ENCODE data around the gene TMPRSS4. TPM values are rescaled to one million over a fixed set of nuclear protein-coding genes. Genes with fewer than 3 reads are reported as not detected.
"Not testable (repeated sequence)": the region's sequence is repeated elsewhere in the genome, so short reads cannot be mapped to it uniquely, and the experiment has no call there.

The TMPRSS4 gene
- total RNA-seq, 2 experiments from 2014 or later: not detected

DNA sequence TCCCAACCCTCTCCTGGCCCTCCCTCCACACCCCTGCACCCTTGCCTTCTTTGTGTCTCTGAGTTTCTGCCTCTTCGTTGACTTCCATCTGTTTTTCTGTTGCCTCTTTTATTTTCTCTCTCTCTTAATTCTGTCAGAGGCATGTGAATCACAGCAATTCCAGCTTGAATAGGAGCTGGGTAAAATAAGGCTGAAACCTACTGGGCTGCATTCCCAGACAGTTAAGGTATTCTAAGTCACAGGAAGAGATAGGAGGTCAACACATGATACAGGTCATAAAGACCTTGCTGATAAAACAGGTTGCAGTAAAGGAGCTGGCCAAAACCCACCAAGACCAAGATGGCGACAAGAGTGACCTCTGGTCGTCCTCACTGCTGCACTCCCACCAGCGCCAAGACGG is 14.2 kb upstream of the TMPRSS4 start:
- H3K36me3 Mint-ChIP-seq, H3K27me3 Mint-ChIP-seq, H3K27ac Mint-ChIP-seq, DNase-seq, H3K4me1 Mint-ChIP-seq, H3K4me3 Mint-ChIP-seq, H3K9me3 Mint-ChIP-seq: not testable (repeated sequence)

- no peaks in the 10 kb centered on the region for H3K27me3 Mint-ChIP-seq
- H3K27ac Mint-ChIP-seq: no peak overlapping the region
- no peaks in the 10 kb centered on the region for H3K36me3 Mint-ChIP-seq
- H3K4me1 Mint-ChIP-seq: no peaks in the 10 kb centered on the region
- no peak overlapping the region for H3K4me3 Mint-ChIP-seq
- H3K9me3 Mint-ChIP-seq: no peaks in the 10 kb centered on the region
- no peak for DNase-seq
Observed at GRCh38 chr11:118064956-118065355, 11.9 kb upstream of the TMPRSS4 start.

- Mint-ChIP-seq H3K27ac (no peak overlapping the region), H3K4me3 (no peak overlapping the region), H3K36me3 (no peaks in the 10 kb centered on the region), H3K27me3 (no peaks in the 10 kb centered on the region), H3K9me3 (no peaks in the 10 kb centered on the region), H3K4me1 (no peaks in the 10 kb centered on the region)
- no peak for DNase-seq
Observed at GRCh38 chr11:118065384-118065783, 11.5 kb upstream of the TMPRSS4 start.

DNA sequence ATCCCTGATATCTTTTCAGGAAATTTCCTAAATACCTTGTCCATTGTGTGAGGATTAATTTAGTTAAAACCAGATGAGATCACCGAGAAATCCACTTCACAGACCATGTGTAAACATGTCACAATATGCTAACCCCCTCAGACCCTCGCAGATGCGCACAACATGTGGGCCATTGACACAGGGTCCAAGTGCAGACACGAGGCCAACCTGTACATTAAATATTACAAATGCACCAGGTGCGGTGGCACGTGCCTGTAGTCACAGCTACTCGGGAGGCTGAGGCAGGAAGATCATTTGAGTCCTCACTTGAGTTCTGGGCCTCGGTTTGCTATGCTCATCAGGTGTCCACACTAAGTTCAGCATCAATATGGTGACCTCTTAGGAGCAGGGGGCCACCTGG is 9.9 kb upstream of the TMPRSS4 start:
- no peaks in the 10 kb centered on the region for H3K9me3 Mint-ChIP-seq
- H3K27me3 Mint-ChIP-seq: no peaks in the 10 kb centered on the region
- no peaks in the 10 kb centered on the region for H3K36me3 Mint-ChIP-seq
- no peak for DNase-seq
- H3K27ac Mint-ChIP-seq: no peak overlapping the region
- peaks cover 3% of the 10 kb centered on the region for H3K4me1 Mint-ChIP-seq
- no peak overlapping the region for H3K4me3 Mint-ChIP-seq

- Mint-ChIP-seq H3K4me1 (peaks cover 3% of the 10 kb centered on the region), H3K27ac (no peak overlapping the region), H3K9me3 (no peaks in the 10 kb centered on the region), H3K27me3 (no peaks in the 10 kb centered on the region), H3K4me3 (no peak overlapping the region), H3K36me3 (no peaks in the 10 kb centered on the region)
- DNase-seq: no peak
Observed at GRCh38 chr11:118068206-118068944, 8.5 kb upstream of the TMPRSS4 start.

DNA sequence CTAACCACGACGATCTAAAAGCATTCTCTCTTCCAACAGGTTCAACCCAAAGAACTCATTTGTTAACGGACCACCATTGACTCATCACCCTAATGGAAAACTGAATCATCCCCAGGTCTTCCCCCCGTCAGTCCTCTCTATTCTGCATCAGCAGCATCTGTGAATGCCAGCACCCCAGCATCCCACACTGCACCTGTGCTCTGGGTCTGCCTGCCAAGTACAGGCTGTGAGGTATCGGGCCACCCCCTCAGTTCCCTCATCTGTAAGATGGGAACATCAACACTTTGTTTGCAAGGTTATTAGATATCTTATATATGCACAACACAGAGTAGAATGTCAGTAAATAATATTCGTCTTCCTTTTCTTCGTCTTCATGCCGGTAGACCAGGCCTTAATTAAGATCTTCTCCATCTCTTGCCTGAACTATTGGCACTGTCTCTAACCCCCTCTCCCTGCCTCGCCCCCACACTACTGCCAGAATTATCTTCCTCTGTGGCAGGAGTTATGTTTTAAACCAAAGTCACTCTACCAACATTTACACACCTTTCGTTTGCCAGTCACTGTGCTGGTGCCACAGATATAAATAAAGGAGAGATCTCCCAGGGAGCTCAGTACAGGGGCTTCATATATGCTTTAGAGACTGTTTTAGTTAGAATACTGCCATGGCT is 7.8 kb upstream of the TMPRSS4 start:
- Mint-ChIP-seq H3K36me3 (no peaks in the 10 kb centered on the region), H3K4me3 (no peak overlapping the region), H3K9me3 (no peaks in the 10 kb centered on the region), H3K27me3 (no peaks in the 10 kb centered on the region), H3K4me1 (peaks cover 3% of the 10 kb centered on the region), H3K27ac (no peak overlapping the region)
- DNase-seq: no peak

DNA sequence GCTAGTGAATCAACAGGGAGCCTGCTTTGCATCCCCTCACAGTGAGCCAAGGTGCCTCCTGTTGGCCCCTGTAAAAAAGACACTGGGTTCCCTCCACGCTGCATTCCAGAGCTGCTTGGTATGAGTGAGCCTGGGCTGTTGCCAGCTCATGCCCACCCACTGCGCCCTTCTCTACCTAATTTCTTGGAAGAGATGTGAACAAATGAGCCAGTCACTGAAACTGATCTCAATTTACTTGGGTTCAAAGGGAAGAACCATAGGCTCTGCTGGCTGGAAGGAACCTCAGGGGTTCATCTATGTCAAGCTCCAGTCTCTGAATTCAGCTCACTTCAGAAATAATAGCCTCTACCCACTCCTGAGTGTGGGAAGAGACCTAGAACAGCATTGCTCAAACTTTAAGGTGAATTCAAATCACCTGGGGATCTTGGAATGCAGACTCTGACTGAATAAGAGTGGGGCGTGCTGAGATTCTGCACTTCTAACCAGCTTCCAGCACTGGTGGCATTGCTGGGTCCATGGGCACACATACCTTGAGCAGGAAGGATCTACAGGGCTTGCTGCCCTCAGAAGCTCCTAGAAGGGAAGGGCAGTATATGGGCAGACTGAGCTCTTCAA is 5.4 kb upstream of the TMPRSS4 start:
- Mint-ChIP-seq H3K36me3 (no peaks in the 10 kb centered on the region), H3K27ac (no peak overlapping the region), H3K4me3 (no peak overlapping the region), H3K4me1 (peaks cover 3% of the 10 kb centered on the region), H3K9me3 (no peaks in the 10 kb centered on the region), H3K27me3 (no peaks in the 10 kb centered on the region)
- DNase-seq: no peak

- Mint-ChIP-seq H3K9me3 (no peaks in the 10 kb centered on the region), H3K36me3 (no peaks in the 10 kb centered on the region), H3K4me1 (peaks cover 3% of the 10 kb centered on the region), H3K27ac (no peak overlapping the region), H3K4me3 (no peak overlapping the region), H3K27me3 (no peaks in the 10 kb centered on the region)
- DNase-seq: no peak
Observed at GRCh38 chr11:118073554-118073953, 3.3 kb upstream of the TMPRSS4 start.

- H3K9me3 Mint-ChIP-seq: no peaks in the 10 kb centered on the region
- peaks cover 3% of the 10 kb centered on the region for H3K4me1 Mint-ChIP-seq
- no peaks in the 10 kb centered on the region for H3K36me3 Mint-ChIP-seq
- no peak overlapping the region for H3K27ac Mint-ChIP-seq
- no peaks in the 10 kb centered on the region for H3K27me3 Mint-ChIP-seq
- no peak for DNase-seq
- no peak overlapping the region for H3K4me3 Mint-ChIP-seq
Observed at GRCh38 chr11:118074091-118074685, 2.7 kb upstream of the TMPRSS4 start.

DNA sequence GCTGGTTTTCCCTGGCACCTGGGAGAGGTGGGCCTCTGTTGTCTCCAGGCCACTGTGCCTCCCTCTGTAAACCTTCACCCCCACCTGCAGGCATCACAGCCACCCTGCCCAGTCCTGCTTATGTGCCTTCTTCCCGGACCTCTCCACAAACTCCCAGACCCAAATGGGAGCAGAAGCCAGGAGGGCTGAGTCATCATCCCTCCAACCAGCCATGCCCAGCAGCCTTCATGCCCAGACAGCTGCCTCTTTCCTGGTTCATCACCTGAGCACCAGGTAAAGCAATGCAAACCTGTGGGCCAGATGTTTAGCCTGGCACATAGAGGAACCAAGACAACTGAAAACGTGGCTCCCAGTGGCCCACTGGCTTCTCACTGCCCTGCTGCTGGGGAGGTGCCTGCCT is 2.1 kb upstream of the TMPRSS4 start:
- peaks cover 3% of the 10 kb centered on the region for H3K4me1 Mint-ChIP-seq
- H3K27ac Mint-ChIP-seq: no peak overlapping the region
- H3K27me3 Mint-ChIP-seq: no peaks in the 10 kb centered on the region
- no peak for DNase-seq
- no peaks in the 10 kb centered on the region for H3K36me3 Mint-ChIP-seq
- H3K9me3 Mint-ChIP-seq: no peaks in the 10 kb centered on the region
- no peak overlapping the region for H3K4me3 Mint-ChIP-seq

GRCh38 chr11:118078911-118079411 is 2.1 kb downstream of the TMPRSS4 start:
- H3K9me3 Mint-ChIP-seq: no peaks in the 10 kb centered on the region
- H3K4me3 Mint-ChIP-seq: no peak overlapping the region
- no peak overlapping the region for H3K27ac Mint-ChIP-seq
- H3K27me3 Mint-ChIP-seq: no peaks in the 10 kb centered on the region
- no peak for DNase-seq
- no peaks in the 10 kb centered on the region for H3K36me3 Mint-ChIP-seq
- H3K4me1 Mint-ChIP-seq: peaks cover under 1% of the 10 kb centered on the region

GRCh38 chr11:118079491-118079890 is 2.6 kb downstream of the TMPRSS4 start:
- no peaks in the 10 kb centered on the region for H3K36me3 Mint-ChIP-seq

GRCh38 chr11:118080296-118080695 is 3.4 kb downstream of the TMPRSS4 start:
- H3K27me3 Mint-ChIP-seq: no peaks in the 10 kb centered on the region
- no peak overlapping the region for H3K4me3 Mint-ChIP-seq
- H3K27ac Mint-ChIP-seq: no peak overlapping the region
- H3K9me3 Mint-ChIP-seq: no peaks in the 10 kb centered on the region
- H3K4me1 Mint-ChIP-seq: peaks cover 3% of the 10 kb centered on the region
- no peaks in the 10 kb centered on the region for H3K36me3 Mint-ChIP-seq
- DNase-seq: no peak

More at GRCh38 chr11:118079491-118079890, 2.6 kb downstream of the TMPRSS4 start:
- no peaks in the 10 kb centered on the region for H3K27me3 Mint-ChIP-seq
- no peak for DNase-seq
- H3K9me3 Mint-ChIP-seq: no peaks in the 10 kb centered on the region
- no peak overlapping the region for H3K4me3 Mint-ChIP-seq
- H3K4me1 Mint-ChIP-seq: peaks cover 3% of the 10 kb centered on the region
- no peak overlapping the region for H3K27ac Mint-ChIP-seq

DNA sequence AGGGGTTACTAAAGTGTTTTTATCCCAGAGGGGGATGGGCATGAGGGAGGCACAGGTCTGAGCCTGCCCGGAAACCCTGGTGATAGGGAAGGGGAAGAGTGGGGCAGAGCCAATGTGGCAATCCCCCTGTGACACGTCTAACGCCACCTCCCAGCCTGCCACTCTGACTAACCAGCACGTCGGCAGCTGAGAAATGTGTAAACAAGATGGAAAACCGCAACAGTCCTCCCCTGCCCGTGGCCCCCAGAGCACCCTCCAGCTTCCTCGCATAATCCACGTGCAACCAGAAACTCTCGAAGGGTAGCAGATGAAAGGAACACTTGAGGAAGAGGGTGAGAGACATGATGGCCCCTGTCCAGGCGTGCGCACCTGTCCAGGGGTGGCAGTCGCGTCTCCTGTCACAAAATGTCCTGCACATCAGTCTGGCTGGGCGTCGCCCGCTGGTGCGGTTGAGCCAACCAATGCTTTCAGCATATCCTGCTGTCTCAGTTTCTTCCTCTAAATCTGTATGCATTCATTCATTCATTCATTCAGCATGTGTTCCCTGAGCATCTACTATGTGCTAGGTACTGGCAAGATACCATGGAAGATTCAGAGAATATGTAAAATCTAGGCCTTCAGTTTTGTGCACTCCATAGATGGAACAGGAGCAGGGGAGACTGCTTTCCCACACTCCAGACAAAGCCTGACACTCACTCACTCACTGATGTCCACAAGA is 4.5 kb downstream of the TMPRSS4 start:
- no peaks in the 10 kb centered on the region for H3K27me3 Mint-ChIP-seq
- peaks cover 3% of the 10 kb centered on the region for H3K4me1 Mint-ChIP-seq
- no peak for DNase-seq
- no peak overlapping the region for H3K4me3 Mint-ChIP-seq
- H3K27ac Mint-ChIP-seq: no peak overlapping the region
- peaks cover 4% of the 10 kb centered on the region for H3K9me3 Mint-ChIP-seq
- H3K36me3 Mint-ChIP-seq: no peaks in the 10 kb centered on the region
